ENCODE measurements around the gene CTIF.

DNA sequence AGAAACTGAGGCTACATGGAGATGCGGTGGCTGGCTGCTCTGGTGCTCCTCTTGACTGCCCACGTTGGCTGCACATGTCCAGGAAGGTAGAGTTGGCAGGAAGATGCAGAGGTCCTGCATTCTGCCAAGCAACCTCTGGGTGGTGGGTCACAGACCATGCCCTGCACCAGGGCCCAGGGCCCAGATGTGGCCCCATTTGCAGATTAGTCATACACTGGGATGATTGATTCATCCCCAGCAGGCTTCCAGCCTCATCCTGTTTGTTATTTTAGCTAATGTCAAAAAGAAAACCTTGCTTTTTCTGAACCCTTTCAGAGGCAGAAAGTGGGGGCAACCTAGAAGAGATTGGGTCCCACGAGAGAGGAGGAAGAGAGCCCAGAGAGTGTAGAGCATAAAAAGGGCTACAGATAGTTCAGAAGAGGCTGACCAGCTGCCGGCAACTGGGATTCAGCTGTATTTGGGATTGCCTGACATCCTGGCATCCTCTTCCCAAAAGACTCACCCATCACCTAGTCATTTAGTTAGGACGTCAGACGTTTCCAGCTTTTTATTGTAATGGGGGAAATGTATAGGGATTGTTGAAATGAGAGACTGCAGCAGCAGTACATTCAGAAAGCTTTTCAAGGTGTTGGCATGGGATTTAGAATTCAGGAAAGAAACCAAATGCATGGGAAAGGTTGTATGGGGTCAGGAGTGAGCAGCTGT is 101.9 kb downstream of the CTIF start:
- TF ChIP-seq, protein P1, sequence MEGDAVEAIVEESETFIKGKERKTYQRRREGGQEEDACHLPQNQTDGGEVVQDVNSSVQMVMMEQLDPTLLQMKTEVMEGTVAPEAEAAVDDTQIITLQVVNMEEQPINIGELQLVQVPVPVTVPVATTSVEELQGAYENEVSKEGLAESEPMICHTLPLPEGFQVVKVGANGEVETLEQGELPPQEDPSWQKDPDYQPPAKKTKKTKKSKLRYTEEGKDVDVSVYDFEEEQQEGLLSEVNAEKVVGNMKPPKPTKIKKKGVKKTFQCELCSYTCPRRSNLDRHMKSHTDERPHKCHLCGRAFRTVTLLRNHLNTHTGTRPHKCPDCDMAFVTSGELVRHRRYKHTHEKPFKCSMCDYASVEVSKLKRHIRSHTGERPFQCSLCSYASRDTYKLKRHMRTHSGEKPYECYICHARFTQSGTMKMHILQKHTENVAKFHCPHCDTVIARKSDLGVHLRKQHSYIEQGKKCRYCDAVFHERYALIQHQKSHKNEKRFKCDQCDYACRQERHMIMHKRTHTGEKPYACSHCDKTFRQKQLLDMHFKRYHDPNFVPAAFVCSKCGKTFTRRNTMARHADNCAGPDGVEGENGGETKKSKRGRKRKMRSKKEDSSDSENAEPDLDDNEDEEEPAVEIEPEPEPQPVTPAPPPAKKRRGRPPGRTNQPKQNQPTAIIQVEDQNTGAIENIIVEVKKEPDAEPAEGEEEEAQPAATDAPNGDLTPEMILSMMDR (conservative IDR thresholded peaks at IDR 0.05; ENCODE audit: low read length): no peak
- TF ChIP-seq EZH2phosphoT487 (IDR thresholded peaks at IDR 0.05; ENCODE audit: borderline replicate concordance, low read depth, low read length): no peak

Data from OCI-LY7 (cell line).